Endodermal cell (in vitro differentiated cells): ENCODE measurements around the gene TSACC. TPM values are rescaled to one million over a fixed set of nuclear protein-coding genes. Genes with fewer than 3 reads are reported as not detected.
"Not testable (repeated sequence)": the region's sequence is repeated elsewhere in the genome, so short reads cannot be mapped to it uniquely, and the experiment has no call there.

Experiments used
- DNase-seq: peaks from one replicate; pipeline ENCODE4 v3.0.0-alpha.2; 2017
- H3K27ac ChIP-seq: 2 replicates; pipeline ENCODE4 v1.5.1; 2013; ENCODE audit warnings: mild to moderate bottlenecking, low read depth, low read length, moderate library complexity
- H3K27me3 ChIP-seq: 2 replicates; pipeline ENCODE4 v1.6.1; 2013; ENCODE audit warnings: mild to moderate bottlenecking, low read length, moderate library complexity; ENCODE audit not compliant: insufficient read depth, control insufficient read depth, poor library complexity, severe bottlenecking
- H3K36me3 ChIP-seq: 2 replicates; pipeline ENCODE4 v1.7.0; 2013; ENCODE audit warnings: mild to moderate bottlenecking, low read length, moderate library complexity; ENCODE audit not compliant: control insufficient read depth, insufficient read depth
- H3K4me1 ChIP-seq: one replicate; pipeline ENCODE4 v1.7.0; 2013; ENCODE audit warnings: low read length; ENCODE audit not compliant: control insufficient read depth, insufficient read depth
- H3K4me3 ChIP-seq: 2 replicates; pipeline ENCODE4 v1.5.1; 2013; ENCODE audit warnings: mild to moderate bottlenecking, low read length, moderate library complexity
- H3K9ac ChIP-seq: 2 replicates; pipeline ENCODE4 v1.6.1; 2013; ENCODE audit warnings: mild to moderate bottlenecking, low read length, moderate library complexity; ENCODE audit not compliant: poor library complexity, severe bottlenecking; ENCODE audit errors: extremely low read depth
- H3K9me3 ChIP-seq: 2 replicates; pipeline ENCODE4 v1.6.1; 2013; ENCODE audit warnings: mild to moderate bottlenecking, low read length, moderate library complexity; ENCODE audit not compliant: control insufficient read depth
- H3K27ac Mint-ChIP-seq: 2 replicates; pipeline ENCODE4 v1.8.0; 2020; ENCODE audit warnings: mixed read lengths
- H3K27me3 Mint-ChIP-seq: 2 replicates; pipeline ENCODE4 v1.8.0; 2021; ENCODE audit warnings: mild to moderate bottlenecking, mixed read lengths; ENCODE audit not compliant: insufficient read depth
- H3K36me3 Mint-ChIP-seq: 2 replicates; pipeline ENCODE4 v1.8.0; 2020; ENCODE audit warnings: low read depth, mixed read lengths
- H3K4me1 Mint-ChIP-seq: 2 replicates; pipeline ENCODE4 v1.8.0; 2020; ENCODE audit warnings: mixed read lengths
- H3K4me3 Mint-ChIP-seq: 2 replicates; pipeline ENCODE4 v1.8.0; 2020; ENCODE audit warnings: mild to moderate bottlenecking, moderate library complexity, mixed read lengths
- H3K9me3 Mint-ChIP-seq: 2 replicates; pipeline ENCODE4 v1.8.0; 2020; ENCODE audit warnings: mild to moderate bottlenecking, mixed read lengths
- CTCF ChIP-seq: fragments of 200-600 bp; sonication (generic); conservative IDR thresholded peaks from 2 replicates; pipeline ENCODE4 v1.5.0; 2021; ENCODE audit warnings: antibody characterized with exemption, mild to moderate bottlenecking
- WGBS, 2 experiments: methylation state at CpG; one replicate each; pipeline versions ENCODE4 v1.1.5 to v1.1.7; 2013; ENCODE audit warnings: missing lambda C conversion rate in 2 of 2, mixed read lengths in 1 of 2; ENCODE audit not compliant: insufficient coverage in 1 of 2, insufficient read length in 1 of 2; 5-methylcytosine and 5-hydroxymethylcytosine counted together
- total RNA-seq, 2 donors: library from RNA; stranded (reverse); fragmentation: NEBNext Ultra II Directional in 1 of 2; extraction: Animal tissue kit (Norgen Biotek cat#: 25700) in 1 of 2; gene quantifications; 2 replicates in 1 of 2; 3 replicates in 1 of 2; pipeline ENCODE4 v1.2.1, GENCODE V29; 2021

TSACC gene
- total RNA-seq, 2 donors from 2014 or later: 0.62 to 1.6 TPM

DNA sequence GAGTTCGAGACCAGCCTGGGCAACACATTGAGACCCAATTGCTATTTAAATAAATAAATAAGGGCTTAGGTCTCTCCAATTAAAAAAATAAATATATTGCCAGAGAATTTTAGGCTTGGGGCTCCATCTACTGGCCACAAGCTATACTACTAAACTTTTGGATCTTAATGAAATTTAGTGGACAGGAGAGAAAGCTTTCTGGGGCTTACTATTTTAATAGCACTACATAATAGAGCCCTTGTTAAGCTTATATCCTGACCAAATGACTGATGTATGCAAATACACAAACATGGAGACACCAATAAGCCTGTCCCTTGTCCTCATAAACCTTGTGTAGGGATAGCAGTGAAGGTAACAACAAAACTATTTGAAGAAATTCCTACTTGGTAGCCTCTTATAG is 18.7 kb upstream of the TSACC start:
- Mint-ChIP-seq H3K27me3 (no peaks in the 10 kb centered on the region), H3K36me3 (peaks cover 85% of the 10 kb centered on the region), H3K4me1 (no peaks in the 10 kb centered on the region), H3K27ac (no peak overlapping the region), H3K4me3 (no peak overlapping the region), H3K9me3 (no peaks in the 10 kb centered on the region)
- H3K4me1 ChIP-seq: no peaks in the 10 kb centered on the region
- peaks cover 89% of the 10 kb centered on the region for H3K36me3 ChIP-seq
- H3K4me3 ChIP-seq: no peak overlapping the region
- TF ChIP-seq CTCF: peak; percentile 80
- H3K9ac ChIP-seq: no peak overlapping the region
- no peaks in the 10 kb centered on the region for H3K9me3 ChIP-seq
- H3K27ac ChIP-seq: no peak overlapping the region
- H3K27me3 ChIP-seq: no peaks in the 10 kb centered on the region
- 86% methylated on average over 1 of the region's 1 CpG; no CpG with 5 or more reads in 1 of the 2 experiments for WGBS, 2 experiments
- DNase-seq: no peak

GRCh38 chr1:156320560-156320959 is 17.8 kb upstream of the TSACC start:
- no peaks in the 10 kb centered on the region for H3K27me3 Mint-ChIP-seq

GRCh38 chr1:156323179-156323578 is 15.1 kb upstream of the TSACC start:
- H3K27me3 Mint-ChIP-seq, H3K9me3 ChIP-seq, H3K27me3 ChIP-seq, H3K27ac ChIP-seq, H3K4me3 ChIP-seq, H3K9me3 Mint-ChIP-seq, H3K27ac Mint-ChIP-seq, H3K4me1 Mint-ChIP-seq, H3K4me3 Mint-ChIP-seq, H3K9ac ChIP-seq, DNase-seq, H3K4me1 ChIP-seq: not testable (repeated sequence)
- peaks cover 79% of the 10 kb centered on the region for H3K36me3 ChIP-seq
- 98% methylated on average over 8 of the region's 9 CpGs; no CpG with 5 or more reads in 1 of the 2 experiments for WGBS, 2 experiments
- H3K36me3 Mint-ChIP-seq: peaks cover 77% of the 10 kb centered on the region

More at GRCh38 chr1:156320560-156320959, 17.8 kb upstream of the TSACC start:
- Mint-ChIP-seq H3K9me3 (no peaks in the 10 kb centered on the region), H3K4me1 (no peaks in the 10 kb centered on the region), H3K4me3 (no peak overlapping the region), H3K36me3 (peaks cover 86% of the 10 kb centered on the region), H3K27ac (no peak overlapping the region)
- H3K27ac ChIP-seq: no peak overlapping the region
- DNase-seq: no peak
- H3K36me3 ChIP-seq: peaks cover 89% of the 10 kb centered on the region
- 89 to 100% methylated on average over 3 of the region's 3 CpGs for WGBS, 2 experiments
- H3K9me3 ChIP-seq: no peaks in the 10 kb centered on the region
- no peak for TF ChIP-seq CTCF
- no peaks in the 10 kb centered on the region for H3K27me3 ChIP-seq
- H3K4me3 ChIP-seq: no peak overlapping the region
- H3K9ac ChIP-seq: no peak overlapping the region
- no peaks in the 10 kb centered on the region for H3K4me1 ChIP-seq

GRCh38 chr1:156336242-156336641 is 2.1 kb upstream of the TSACC start:
- peaks cover 2% of the 10 kb centered on the region for H3K4me1 ChIP-seq
- Mint-ChIP-seq H3K4me1 (peaks cover 14% of the 10 kb centered on the region), H3K27ac (peak overlapping the region; percentile 41), H3K9me3 (no peaks in the 10 kb centered on the region), H3K4me3 (peak overlapping the region; percentile 100), H3K36me3 (peaks cover 45% of the 10 kb centered on the region), H3K27me3 (no peaks in the 10 kb centered on the region)
- no peaks in the 10 kb centered on the region for H3K9me3 ChIP-seq
- peaks cover 49% of the 10 kb centered on the region for H3K36me3 ChIP-seq
- H3K9ac ChIP-seq: no peak overlapping the region
- H3K27me3 ChIP-seq: no peaks in the 10 kb centered on the region
- 81 to 100% methylated on average over 3 to 4 of the region's 4 CpGs for WGBS, 2 experiments
- H3K27ac ChIP-seq: no peak overlapping the region
- TF ChIP-seq CTCF: peak; percentile 56
- DNase-seq: no peak
- H3K4me3 ChIP-seq: peak overlapping the region; percentile 100
